ENCODE results near the gene SPRED2.

DNA sequence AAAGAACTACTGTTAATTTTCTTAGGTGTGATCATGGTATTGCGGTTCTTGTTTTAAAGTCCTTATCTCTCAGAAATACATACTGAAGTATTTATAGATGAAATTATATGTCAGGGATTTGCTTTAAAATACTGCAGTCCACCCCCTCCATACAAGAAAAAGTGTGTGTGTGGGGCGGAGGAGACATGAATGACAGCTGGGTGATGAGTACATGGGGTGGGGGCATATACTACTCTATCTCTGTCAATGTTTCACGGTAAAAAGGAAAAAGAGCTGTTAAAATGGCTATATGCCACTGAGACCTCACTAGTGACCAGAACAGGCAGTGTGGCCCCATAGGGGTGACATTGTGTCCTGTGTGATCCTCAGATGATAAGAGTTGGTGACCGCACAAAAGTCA is 54.1 kb downstream of the SPRED2 start:
- TF ChIP-seq POLR2A (IDR thresholded peaks at IDR 0.05; ENCODE audit: low read depth, low read length): no peak
- TF ChIP-seq POLR2AphosphoS5 (IDR thresholded peaks at IDR 0.05; ENCODE audit: low read depth, low read length): no peak
